Measurements from ENCODE around the gene MROH7. TPM values are rescaled to one million over a fixed set of nuclear protein-coding genes. Genes with fewer than 3 reads are reported as not detected.

The MROH7 gene
- total and polyA plus RNA-seq, 2 of the 13 experiments (the other 11 are each of a cell fraction or from before 2014, with no cell fraction given) = 0.09 TPM

DNA sequence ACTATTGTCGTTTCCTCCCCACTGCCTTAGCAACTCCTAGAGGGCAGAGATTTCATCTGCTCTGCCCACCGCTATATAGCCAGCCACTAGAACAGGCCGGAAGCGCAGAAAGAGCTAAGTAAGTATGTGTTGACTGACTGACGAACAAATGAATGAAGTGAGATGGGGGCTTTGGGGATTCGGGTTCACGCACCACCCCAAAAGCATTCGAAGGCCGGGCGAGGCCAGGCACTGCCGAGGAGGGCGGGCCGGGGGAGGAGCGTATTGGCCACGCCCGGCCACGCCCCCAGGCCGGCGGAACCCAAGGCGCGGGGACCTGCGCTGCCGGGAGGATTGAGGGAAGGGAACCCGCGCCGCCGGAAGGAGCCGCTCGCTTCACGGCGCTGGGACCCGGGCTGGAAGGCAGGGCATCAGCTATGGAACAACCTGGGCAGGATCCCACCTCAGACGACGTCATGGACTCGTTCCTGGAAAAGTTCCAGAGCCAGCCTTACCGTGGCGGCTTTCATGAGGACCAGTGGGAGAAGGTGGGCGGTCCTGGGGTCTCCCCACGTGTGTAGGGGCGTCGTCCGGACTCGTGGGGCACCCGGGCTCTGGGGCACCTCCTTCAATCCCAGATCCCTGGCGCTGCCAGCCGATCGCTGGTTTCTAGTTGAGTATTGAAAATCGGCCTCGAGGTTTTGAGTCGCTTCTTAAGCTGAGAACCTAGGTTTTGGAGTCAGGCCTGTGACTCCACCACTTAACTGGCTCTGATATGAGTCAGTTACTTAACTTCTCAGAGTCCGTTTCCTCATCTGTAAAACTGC lies 74.1 kb downstream of the MROH7 start, which contains the start of gene TTC4 (continued):
- TF ChIP-seq, protein P1, sequence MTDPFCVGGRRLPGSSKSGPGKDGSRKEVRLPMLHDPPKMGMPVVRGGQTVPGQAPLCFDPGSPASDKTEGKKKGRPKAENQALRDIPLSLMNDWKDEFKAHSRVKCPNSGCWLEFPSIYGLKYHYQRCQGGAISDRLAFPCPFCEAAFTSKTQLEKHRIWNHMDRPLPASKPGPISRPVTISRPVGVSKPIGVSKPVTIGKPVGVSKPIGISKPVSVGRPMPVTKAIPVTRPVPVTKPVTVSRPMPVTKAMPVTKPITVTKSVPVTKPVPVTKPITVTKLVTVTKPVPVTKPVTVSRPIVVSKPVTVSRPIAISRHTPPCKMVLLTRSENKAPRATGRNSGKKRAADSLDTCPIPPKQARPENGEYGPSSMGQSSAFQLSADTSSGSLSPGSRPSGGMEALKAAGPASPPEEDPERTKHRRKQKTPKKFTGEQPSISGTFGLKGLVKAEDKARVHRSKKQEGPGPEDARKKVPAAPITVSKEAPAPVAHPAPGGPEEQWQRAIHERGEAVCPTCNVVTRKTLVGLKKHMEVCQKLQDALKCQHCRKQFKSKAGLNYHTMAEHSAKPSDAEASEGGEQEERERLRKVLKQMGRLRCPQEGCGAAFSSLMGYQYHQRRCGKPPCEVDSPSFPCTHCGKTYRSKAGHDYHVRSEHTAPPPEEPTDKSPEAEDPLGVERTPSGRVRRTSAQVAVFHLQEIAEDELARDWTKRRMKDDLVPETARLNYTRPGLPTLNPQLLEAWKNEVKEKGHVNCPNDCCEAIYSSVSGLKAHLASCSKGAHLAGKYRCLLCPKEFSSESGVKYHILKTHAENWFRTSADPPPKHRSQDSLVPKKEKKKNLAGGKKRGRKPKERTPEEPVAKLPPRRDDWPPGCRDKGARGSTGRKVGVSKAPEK (CRISPR knock-in tag; IDR thresholded peaks at IDR 0.05; ENCODE audit: borderline replicate concordance) = no peak
- TF ChIP-seq ZNF678 (CRISPR knock-in tag; IDR thresholded peaks at IDR 0.05) = no peak
- TF ChIP-seq, protein P2, sequence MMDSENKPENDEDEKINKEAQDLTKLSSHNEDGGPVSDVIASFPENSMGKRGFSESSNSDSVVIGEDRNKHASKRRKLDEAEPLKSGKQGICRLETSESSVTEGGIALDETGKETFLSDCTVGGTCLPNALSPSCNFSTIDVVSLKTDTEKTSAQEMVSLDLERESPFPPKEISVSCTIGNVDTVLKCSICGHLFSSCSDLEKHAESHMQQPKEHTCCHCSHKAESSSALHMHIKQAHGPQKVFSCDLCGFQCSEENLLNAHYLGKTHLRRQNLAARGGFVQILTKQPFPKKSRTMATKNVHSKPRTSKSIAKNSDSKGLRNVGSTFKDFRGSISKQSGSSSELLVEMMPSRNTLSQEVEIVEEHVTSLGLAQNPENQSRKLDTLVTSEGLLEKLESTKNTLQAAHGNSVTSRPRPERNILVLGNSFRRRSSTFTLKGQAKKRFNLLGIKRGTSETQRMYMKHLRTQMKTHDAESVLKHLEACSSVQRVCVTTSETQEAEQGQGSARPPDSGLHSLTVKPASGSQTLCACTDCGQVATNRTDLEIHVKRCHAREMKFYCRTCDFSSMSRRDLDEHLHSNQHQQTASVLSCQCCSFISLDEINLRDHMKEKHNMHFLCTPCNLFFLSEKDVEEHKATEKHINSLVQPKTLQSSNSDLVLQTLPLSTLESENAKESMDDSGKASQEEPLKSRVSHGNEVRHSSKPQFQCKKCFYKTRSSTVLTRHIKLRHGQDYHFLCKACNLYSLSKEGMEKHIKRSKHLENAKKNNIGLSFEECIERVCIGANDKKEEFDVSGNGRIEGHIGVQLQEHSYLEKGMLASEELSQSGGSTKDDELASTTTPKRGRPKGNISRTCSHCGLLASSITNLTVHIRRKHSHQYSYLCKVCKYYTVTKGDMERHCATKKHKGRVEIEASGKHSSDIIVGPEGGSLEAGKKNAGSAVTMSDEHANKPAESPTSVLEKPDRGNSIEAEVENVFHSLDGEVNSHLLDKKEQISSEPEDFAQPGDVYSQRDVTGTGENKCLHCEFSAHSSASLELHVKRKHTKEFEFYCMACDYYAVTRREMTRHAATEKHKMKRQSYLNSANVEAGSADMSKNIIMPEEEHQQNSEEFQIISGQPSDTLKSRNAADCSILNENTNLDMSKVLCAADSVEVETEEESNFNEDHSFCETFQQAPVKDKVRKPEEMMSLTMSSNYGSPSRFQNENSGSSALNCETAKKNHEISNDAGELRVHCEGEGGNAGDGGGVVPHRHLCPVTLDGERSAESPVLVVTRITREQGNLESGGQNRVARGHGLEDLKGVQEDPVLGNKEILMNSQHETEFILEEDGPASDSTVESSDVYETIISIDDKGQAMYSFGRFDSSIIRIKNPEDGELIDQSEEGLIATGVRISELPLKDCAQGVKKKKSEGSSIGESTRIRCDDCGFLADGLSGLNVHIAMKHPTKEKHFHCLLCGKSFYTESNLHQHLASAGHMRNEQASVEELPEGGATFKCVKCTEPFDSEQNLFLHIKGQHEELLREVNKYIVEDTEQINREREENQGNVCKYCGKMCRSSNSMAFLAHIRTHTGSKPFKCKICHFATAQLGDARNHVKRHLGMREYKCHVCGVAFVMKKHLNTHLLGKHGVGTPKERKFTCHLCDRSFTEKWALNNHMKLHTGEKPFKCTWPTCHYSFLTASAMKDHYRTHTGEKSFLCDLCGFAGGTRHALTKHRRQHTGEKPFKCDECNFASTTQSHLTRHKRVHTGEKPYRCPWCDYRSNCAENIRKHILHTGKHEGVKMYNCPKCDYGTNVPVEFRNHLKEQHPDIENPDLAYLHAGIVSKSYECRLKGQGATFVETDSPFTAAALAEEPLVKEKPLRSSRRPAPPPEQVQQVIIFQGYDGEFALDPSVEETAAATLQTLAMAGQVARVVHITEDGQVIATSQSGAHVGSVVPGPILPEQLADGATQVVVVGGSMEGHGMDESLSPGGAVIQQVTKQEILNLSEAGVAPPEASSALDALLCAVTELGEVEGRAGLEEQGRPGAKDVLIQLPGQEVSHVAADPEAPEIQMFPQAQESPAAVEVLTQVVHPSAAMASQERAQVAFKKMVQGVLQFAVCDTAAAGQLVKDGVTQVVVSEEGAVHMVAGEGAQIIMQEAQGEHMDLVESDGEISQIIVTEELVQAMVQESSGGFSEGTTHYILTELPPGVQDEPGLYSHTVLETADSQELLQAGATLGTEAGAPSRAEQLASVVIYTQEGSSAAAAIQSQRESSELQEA (CRISPR knock-in tag; IDR thresholded peaks at IDR 0.05; ENCODE audit: not compliant biosample characterization) = peak; percentile 36
- TF ChIP-seq MAZ (IDR thresholded peaks at IDR 0.05; ENCODE audit: borderline replicate concordance, low read depth, low read length) = peak; percentile 49; the same call in 1 of the 2 replicates
- TF ChIP-seq MAZ (CRISPR knock-in tag; IDR thresholded peaks at IDR 0.05; ENCODE audit: low read depth) = peak; percentile 92
- TF ChIP-seq SIX4 (CRISPR knock-in tag; IDR thresholded peaks at IDR 0.05) = no peak; the same call in 1 of the 2 replicates
- TF ChIP-seq, protein P3, sequence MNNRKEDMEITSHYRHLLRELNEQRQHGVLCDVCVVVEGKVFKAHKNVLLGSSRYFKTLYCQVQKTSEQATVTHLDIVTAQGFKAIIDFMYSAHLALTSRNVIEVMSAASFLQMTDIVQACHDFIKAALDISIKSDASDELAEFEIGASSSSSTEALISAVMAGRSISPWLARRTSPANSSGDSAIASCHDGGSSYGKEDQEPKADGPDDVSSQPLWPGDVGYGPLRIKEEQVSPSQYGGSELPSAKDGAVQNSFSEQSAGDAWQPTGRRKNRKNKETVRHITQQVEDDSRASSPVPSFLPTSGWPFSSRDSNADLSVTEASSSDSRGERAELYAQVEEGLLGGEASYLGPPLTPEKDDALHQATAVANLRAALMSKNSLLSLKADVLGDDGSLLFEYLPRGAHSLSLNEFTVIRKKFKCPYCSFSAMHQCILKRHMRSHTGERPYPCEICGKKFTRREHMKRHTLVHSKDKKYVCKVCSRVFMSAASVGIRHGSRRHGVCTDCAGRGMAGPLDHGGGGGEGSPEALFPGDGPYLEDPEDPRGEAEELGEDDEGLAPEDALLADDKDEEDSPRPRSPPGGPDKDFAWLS (CRISPR knock-in tag; IDR thresholded peaks at IDR 0.05; ENCODE audit: borderline replicate concordance) = no peak
- TF ChIP-seq, protein P4, sequence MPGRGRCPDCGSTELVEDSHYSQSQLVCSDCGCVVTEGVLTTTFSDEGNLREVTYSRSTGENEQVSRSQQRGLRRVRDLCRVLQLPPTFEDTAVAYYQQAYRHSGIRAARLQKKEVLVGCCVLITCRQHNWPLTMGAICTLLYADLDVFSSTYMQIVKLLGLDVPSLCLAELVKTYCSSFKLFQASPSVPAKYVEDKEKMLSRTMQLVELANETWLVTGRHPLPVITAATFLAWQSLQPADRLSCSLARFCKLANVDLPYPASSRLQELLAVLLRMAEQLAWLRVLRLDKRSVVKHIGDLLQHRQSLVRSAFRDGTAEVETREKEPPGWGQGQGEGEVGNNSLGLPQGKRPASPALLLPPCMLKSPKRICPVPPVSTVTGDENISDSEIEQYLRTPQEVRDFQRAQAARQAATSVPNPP (CRISPR knock-in tag; IDR thresholded peaks at IDR 0.05) = peak; percentile 62; the same call in 1 of the 2 replicates
- TF ChIP-seq, protein P5, sequence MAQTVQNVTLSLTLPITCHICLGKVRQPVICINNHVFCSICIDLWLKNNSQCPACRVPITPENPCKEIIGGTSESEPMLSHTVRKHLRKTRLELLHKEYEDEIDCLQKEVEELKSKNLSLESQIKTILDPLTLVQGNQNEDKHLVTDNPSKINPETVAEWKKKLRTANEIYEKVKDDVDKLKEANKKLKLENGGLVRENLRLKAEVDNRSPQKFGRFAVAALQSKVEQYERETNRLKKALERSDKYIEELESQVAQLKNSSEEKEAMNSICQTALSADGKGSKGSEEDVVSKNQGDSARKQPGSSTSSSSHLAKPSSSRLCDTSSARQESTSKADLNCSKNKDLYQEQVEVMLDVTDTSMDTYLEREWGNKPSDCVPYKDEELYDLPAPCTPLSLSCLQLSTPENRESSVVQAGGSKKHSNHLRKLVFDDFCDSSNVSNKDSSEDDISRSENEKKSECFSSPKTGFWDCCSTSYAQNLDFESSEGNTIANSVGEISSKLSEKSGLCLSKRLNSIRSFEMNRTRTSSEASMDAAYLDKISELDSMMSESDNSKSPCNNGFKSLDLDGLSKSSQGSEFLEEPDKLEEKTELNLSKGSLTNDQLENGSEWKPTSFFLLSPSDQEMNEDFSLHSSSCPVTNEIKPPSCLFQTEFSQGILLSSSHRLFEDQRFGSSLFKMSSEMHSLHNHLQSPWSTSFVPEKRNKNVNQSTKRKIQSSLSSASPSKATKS (CRISPR knock-in tag; IDR thresholded peaks at IDR 0.05) = no peak
- peak; percentile 43 for TF ChIP-seq CCAR2 (optimal IDR thresholded peaks at IDR 0.05; ENCODE audit: low read depth, low read length)
- TF ChIP-seq CEBPG (CRISPR knock-in tag; IDR thresholded peaks at IDR 0.05) = peak; percentile 29; the same call in 1 of the 2 replicates

Data from HepG2 (cell line).